Measurements from ENCODE around the gene BRF1. TPM values are rescaled to one million over a fixed set of nuclear protein-coding genes. Genes with fewer than 3 reads are reported as not detected.

The BRF1 gene
- total and polyA plus RNA-seq, 2 of the 8 experiments (the other 6 are each of a cell fraction or from before 2014, with no cell fraction given): 7.7 to 18.3 TPM

DNA sequence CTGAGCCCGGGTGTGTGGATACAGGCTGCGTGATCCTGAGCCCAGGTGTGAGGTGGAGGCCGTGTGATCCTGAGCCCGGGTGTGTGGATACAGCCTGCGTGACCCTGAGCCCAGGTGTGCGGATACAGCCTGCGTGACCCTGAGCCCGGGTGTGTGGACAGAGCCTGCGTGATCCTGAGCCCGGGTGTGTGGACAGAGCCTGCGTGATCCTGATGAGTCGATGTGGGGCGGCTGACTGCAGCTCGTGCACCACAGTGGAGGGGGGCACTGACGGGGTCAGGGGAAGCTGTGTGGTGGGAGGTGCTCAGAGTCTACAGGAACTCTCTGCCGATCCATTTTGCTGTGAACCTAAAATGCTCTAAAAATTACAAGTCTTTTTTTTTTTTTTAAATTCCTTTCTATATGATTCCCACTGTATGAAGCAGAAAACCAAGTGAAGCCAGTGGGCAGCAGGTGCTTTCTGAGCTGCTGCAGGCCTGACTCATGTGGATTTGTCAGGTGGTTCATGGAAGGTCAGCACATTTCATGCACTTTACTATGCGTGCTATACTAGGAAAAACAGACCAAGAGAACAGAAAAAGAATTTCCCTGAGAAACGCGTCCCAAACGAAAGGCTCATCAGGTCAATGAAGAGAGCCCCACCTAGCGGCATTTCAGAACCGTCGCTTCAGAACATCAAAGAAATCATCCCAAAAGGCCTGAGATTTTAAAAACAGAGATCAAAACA is 19.3 kb downstream of the BRF1 start:
- H2BK5ac ChIP-seq (ENCODE audit: low read depth, low read length): no peak overlapping the region
- no peak overlapping the region for H4K91ac ChIP-seq (replicated peaks; ENCODE audit: insufficient read length, low read length)
- H2BK120ac ChIP-seq (replicated peaks; ENCODE audit: low read depth, low read length): no peak overlapping the region
- no peak overlapping the region for H3K9ac ChIP-seq (replicated peaks in 1 of 4; ENCODE audit: extremely low read depth in 1 of 4, low read depth in 3 of 4, low read length in 3 of 4)
- TF ChIP-seq RFX5 (IDR thresholded peaks at IDR 0.05; ENCODE audit: borderline replicate concordance, low read depth, low read length) (no peak), RAD21 (IDR thresholded peaks at IDR 0.05 in 1 of 2, conservative IDR thresholded peaks at IDR 0.05 in 1 of 2; ENCODE audit: low read depth in 2 of 2, low read length in 2 of 2) (peak; percentile 74 to 80)
- TF ChIP-seq, protein P1, sequence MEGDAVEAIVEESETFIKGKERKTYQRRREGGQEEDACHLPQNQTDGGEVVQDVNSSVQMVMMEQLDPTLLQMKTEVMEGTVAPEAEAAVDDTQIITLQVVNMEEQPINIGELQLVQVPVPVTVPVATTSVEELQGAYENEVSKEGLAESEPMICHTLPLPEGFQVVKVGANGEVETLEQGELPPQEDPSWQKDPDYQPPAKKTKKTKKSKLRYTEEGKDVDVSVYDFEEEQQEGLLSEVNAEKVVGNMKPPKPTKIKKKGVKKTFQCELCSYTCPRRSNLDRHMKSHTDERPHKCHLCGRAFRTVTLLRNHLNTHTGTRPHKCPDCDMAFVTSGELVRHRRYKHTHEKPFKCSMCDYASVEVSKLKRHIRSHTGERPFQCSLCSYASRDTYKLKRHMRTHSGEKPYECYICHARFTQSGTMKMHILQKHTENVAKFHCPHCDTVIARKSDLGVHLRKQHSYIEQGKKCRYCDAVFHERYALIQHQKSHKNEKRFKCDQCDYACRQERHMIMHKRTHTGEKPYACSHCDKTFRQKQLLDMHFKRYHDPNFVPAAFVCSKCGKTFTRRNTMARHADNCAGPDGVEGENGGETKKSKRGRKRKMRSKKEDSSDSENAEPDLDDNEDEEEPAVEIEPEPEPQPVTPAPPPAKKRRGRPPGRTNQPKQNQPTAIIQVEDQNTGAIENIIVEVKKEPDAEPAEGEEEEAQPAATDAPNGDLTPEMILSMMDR (IDR thresholded peaks at IDR 0.05; ENCODE audit: control extremely low read depth in 1 of 3, insufficient read depth in 1 of 3, low read depth in 1 of 3, low read length in 3 of 3): peak; percentile 31 to 75 (median 68)
- H3K18ac ChIP-seq (ENCODE audit: extremely low read depth, low read length): no peak overlapping the region
- H3K36me3 ChIP-seq (ENCODE audit: control insufficient read depth in 2 of 4, insufficient read depth in 4 of 4, low read length in 3 of 4): no peaks in the 10 kb centered on the region
- H3K79me1 ChIP-seq (ENCODE audit: low read depth, low read length): peaks cover 8% of the 10 kb centered on the region; the same call in 1 of the 2 replicates
- CTCF ChIA-PET (ENCODE audit: partially characterized antibody): interaction anchor here (0.6 to 2.7 kb wide), 18 partner anchors 10 to 403 kb away, joined by 3 to 14 read pairs (median 4); no protein-coding TSS in a partner anchor
- POLR2A ChIA-PET (ENCODE audit: partially characterized antibody): no interaction called here
- no peak overlapping the region for H2BK12ac ChIP-seq (ENCODE audit: low read depth, low read length)
- H2BK20ac ChIP-seq (ENCODE audit: low read length): no peak overlapping the region
- no peak for DNase-seq (ENCODE audit: low read depth in 1 of 2, low spot score in 2 of 2)
- no peak overlapping the region for H3K4me2 ChIP-seq (ENCODE audit: insufficient read depth in 1 of 2, low read depth in 2 of 2, low read length in 2 of 2)
- no peak overlapping the region for H4K8ac ChIP-seq (ENCODE audit: extremely low read depth, insufficient read depth, low read length)
- no peak overlapping the region for H2BK15ac ChIP-seq (ENCODE audit: low read length)
- H3K56ac ChIP-seq (replicated peaks; ENCODE audit: insufficient read length, low read depth, low read length): no peak overlapping the region
- no peak overlapping the region for H3K14ac ChIP-seq (ENCODE audit: insufficient read length)
- peaks cover 0 to 5% (median 3%) of the 10 kb centered on the region in 4 experiments; a peak in 4 of 7 replicates for H3K4me1 ChIP-seq (replicated peaks in 1 of 4; ENCODE audit: control insufficient read depth in 3 of 4, insufficient read depth in 4 of 4, low read length in 3 of 4)
- H3K79me2 ChIP-seq (ENCODE audit: control insufficient read depth in 1 of 2, insufficient read depth in 2 of 2, low read length in 2 of 2): peaks cover 0 to 12% of the 10 kb centered on the region in 2 experiments; a peak in 1 of 4 replicates
- H2AFZ ChIP-seq (ENCODE audit: low read length): no peak overlapping the region
- no peak overlapping the region for H3K4me3 ChIP-seq (ENCODE audit: extremely low read depth in 1 of 4, insufficient read depth in 2 of 4, low read depth in 3 of 4, low read length in 4 of 4)
- no peak overlapping the region for H3K4ac ChIP-seq (replicated peaks; ENCODE audit: insufficient read length, low read depth, low read length)
- H2AK5ac ChIP-seq (ENCODE audit: low read depth, low read length): no peak overlapping the region
- H3K23ac ChIP-seq (ENCODE audit: insufficient read length): no peak overlapping the region
- no peaks in the 10 kb centered on the region for H3K23me2 ChIP-seq (ENCODE audit: low read depth, low read length)
- H4K5ac ChIP-seq (ENCODE audit: insufficient read length, low read depth, low read length): no peak overlapping the region
- no peaks in the 10 kb centered on the region for H3K27me3 ChIP-seq (replicated peaks in 1 of 4; ENCODE audit: control insufficient read depth in 3 of 4, extremely low read depth in 1 of 4, insufficient read depth in 3 of 4, low read length in 3 of 4)
- FAIRE-seq: peak; percentile 69
- WGBS, 2 experiments (ENCODE audit: extremely low coverage in 1 of 2, insufficient coverage in 1 of 2, insufficient read length in 1 of 2, insufficient replicate concordance in 2 of 2, low coverage in 1 of 2, low lambda C conversion rate in 2 of 2, missing lambda C conversion rate in 1 of 2): 73% methylated on average over 23 of the region's 23 CpGs; no CpG with 5 or more reads in 1 of the 2 experiments
- no peak overlapping the region for H3K27ac ChIP-seq (ENCODE audit: low read depth, low read length)
- H4K20me1 ChIP-seq (replicated peaks in 1 of 2; ENCODE audit: control insufficient read depth in 1 of 2, insufficient read depth in 2 of 2, low read length in 2 of 2): peaks cover 3 to 9% of the 10 kb centered on the region in 2 experiments
- no peaks in the 10 kb centered on the region for H3K9me3 ChIP-seq (ENCODE audit: insufficient read depth in 2 of 2, low read depth in 1 of 2, low read length in 1 of 2)
